SJCRH30 (cell line): ENCODE results near the gene SMAD7. TPM values are rescaled to one million over a fixed set of nuclear protein-coding genes. Genes with fewer than 3 reads are reported as not detected.
A peak's percentile ranks its signal among the peaks of the same experiment; 100 is the strongest.

Source experiments
- DNase-seq, 2 experiments: peaks; one replicate each; pipeline ENCODE4 v3.0.0-alpha.2; 2015 to 2020
- H3K27ac ChIP-seq: fragments of 250-450 bp; sonication (Bioruptor Pico); 2 replicates; pipeline ENCODE4 v1.5.1; 2020; ENCODE audit warnings: mild to moderate bottlenecking, moderate library complexity
- H3K27me3 ChIP-seq: fragments of 250-450 bp; sonication (Bioruptor Pico); 2 replicates; pipeline ENCODE4 v1.5.1; 2020; ENCODE audit warnings: mild to moderate bottlenecking, moderate library complexity
- H3K36me3 ChIP-seq: fragments of 250-450 bp; sonication (Bioruptor Pico); 2 replicates; pipeline ENCODE4 v1.5.1; 2020; ENCODE audit warnings: mild to moderate bottlenecking, moderate library complexity
- H3K4me1 ChIP-seq: fragments of 250-450 bp; sonication (Bioruptor Pico); 2 replicates; pipeline ENCODE4 v1.5.1; 2020; ENCODE audit warnings: mild to moderate bottlenecking, moderate library complexity
- H3K4me3 ChIP-seq: fragments of 250-450 bp; sonication (Bioruptor Pico); 2 replicates; pipeline ENCODE4 v1.5.1; 2020; ENCODE audit warnings: mild to moderate bottlenecking, moderate library complexity
- H3K9me3 ChIP-seq: fragments of 250-450 bp; sonication (Bioruptor Pico); replicated peaks from 2 replicates; pipeline ENCODE4 v1.5.1; 2020; ENCODE audit warnings: mild to moderate bottlenecking, moderate library complexity
- total RNA-seq: library from RNA; depleted of rRNA; stranded (reverse); fragments of >200 nt; shearing (Covaris generic); gene quantifications from 2 replicates; pipeline ENCODE4 v1.2.3, GENCODE V29; 2014

SMAD7 gene
- total RNA-seq, 1 experiment from 2014 or later: 3.0 TPM

- Histone ChIP-seq H3K4me1 (no peaks in the 10 kb centered on the region; the same call in 1 of the 2 replicates), H3K4me3 (no peak overlapping the region), H3K27ac (no peak overlapping the region), H3K36me3 (no peaks in the 10 kb centered on the region), H3K27me3 (no peaks in the 10 kb centered on the region), H3K9me3 (no peaks in the 10 kb centered on the region)
- no peak for DNase-seq
Measured at GRCh38 chr18:48991319-48991660, 40.5 kb upstream of the SMAD7 start.

GRCh38 chr18:48990481-48991318 lies 39.9 kb upstream of the SMAD7 start:
- no peaks in the 10 kb centered on the region; the same call in 1 of the 2 replicates for H3K4me1 ChIP-seq
- H3K27ac ChIP-seq: no peak overlapping the region
- H3K9me3 ChIP-seq: no peaks in the 10 kb centered on the region
- no peak for DNase-seq
- no peaks in the 10 kb centered on the region for H3K27me3 ChIP-seq
- H3K36me3 ChIP-seq: no peaks in the 10 kb centered on the region
- no peak overlapping the region for H3K4me3 ChIP-seq

GRCh38 chr18:48989304-48990303 lies 38.8 kb upstream of the SMAD7 start:
- Histone ChIP-seq H3K36me3 (no peaks in the 10 kb centered on the region), H3K27me3 (no peaks in the 10 kb centered on the region), H3K9me3 (no peaks in the 10 kb centered on the region), H3K27ac (no peak overlapping the region), H3K4me3 (no peak overlapping the region), H3K4me1 (no peaks in the 10 kb centered on the region; the same call in 1 of the 2 replicates)
- no peak for DNase-seq

- Histone ChIP-seq H3K9me3 (no peaks in the 10 kb centered on the region), H3K27me3 (no peaks in the 10 kb centered on the region), H3K27ac (no peak overlapping the region), H3K36me3 (no peaks in the 10 kb centered on the region), H3K4me1 (no peaks in the 10 kb centered on the region; the same call in 1 of the 2 replicates), H3K4me3 (no peak overlapping the region)
- DNase-seq: no peak
Measured at GRCh38 chr18:48988508-48989303, 37.9 kb upstream of the SMAD7 start.

GRCh38 chr18:48987821-48988220 lies 37.1 kb upstream of the SMAD7 start:
- Histone ChIP-seq H3K4me3 (no peak overlapping the region), H3K4me1 (peaks cover 5% of the 10 kb centered on the region; the same call in 1 of the 2 replicates), H3K36me3 (no peaks in the 10 kb centered on the region), H3K27me3 (no peaks in the 10 kb centered on the region), H3K27ac (no peak overlapping the region), H3K9me3 (no peaks in the 10 kb centered on the region)
- DNase-seq: no peak

GRCh38 chr18:48986851-48987761 lies 36.3 kb upstream of the SMAD7 start:
- Histone ChIP-seq H3K27ac (no peak overlapping the region), H3K4me1 (peaks cover 6% of the 10 kb centered on the region; the same call in 1 of the 2 replicates), H3K36me3 (no peaks in the 10 kb centered on the region), H3K27me3 (no peaks in the 10 kb centered on the region), H3K4me3 (no peak overlapping the region), H3K9me3 (no peaks in the 10 kb centered on the region)
- DNase-seq: no peak

GRCh38 chr18:48985161-48985560 lies 34.4 kb upstream of the SMAD7 start:
- Histone ChIP-seq H3K4me1 (peaks cover 6% of the 10 kb centered on the region; the same call in 1 of the 2 replicates), H3K9me3 (no peaks in the 10 kb centered on the region), H3K27ac (no peak overlapping the region), H3K4me3 (no peak overlapping the region), H3K27me3 (no peaks in the 10 kb centered on the region), H3K36me3 (no peaks in the 10 kb centered on the region)
- no peak for DNase-seq

GRCh38 chr18:48983793-48984437 lies 33.1 kb upstream of the SMAD7 start:
- Histone ChIP-seq H3K4me1 (peaks cover 6% of the 10 kb centered on the region; the same call in 1 of the 2 replicates), H3K4me3 (no peak overlapping the region), H3K9me3 (no peaks in the 10 kb centered on the region), H3K27ac (no peak overlapping the region), H3K36me3 (no peaks in the 10 kb centered on the region), H3K27me3 (no peaks in the 10 kb centered on the region)
- DNase-seq: peak; percentile 35 to 52

GRCh38 chr18:48982266-48982665 lies 31.5 kb upstream of the SMAD7 start:
- H3K4me1 ChIP-seq: peaks cover 6% of the 10 kb centered on the region; the same call in 1 of the 2 replicates
- no peak for DNase-seq
- H3K27me3 ChIP-seq: no peaks in the 10 kb centered on the region
- H3K9me3 ChIP-seq: no peaks in the 10 kb centered on the region
- no peak overlapping the region for H3K4me3 ChIP-seq
- no peaks in the 10 kb centered on the region for H3K36me3 ChIP-seq
- H3K27ac ChIP-seq: no peak overlapping the region

- Histone ChIP-seq H3K36me3 (no peaks in the 10 kb centered on the region), H3K9me3 (no peaks in the 10 kb centered on the region), H3K27me3 (no peaks in the 10 kb centered on the region), H3K4me3 (no peak overlapping the region), H3K4me1 (peaks cover 6% of the 10 kb centered on the region; the same call in 1 of the 2 replicates), H3K27ac (no peak overlapping the region)
- peak; percentile 45 to 49 for DNase-seq
Measured at GRCh38 chr18:48979944-48980890, 29.5 kb upstream of the SMAD7 start.

- H3K27ac ChIP-seq: no peak overlapping the region
- no peaks in the 10 kb centered on the region for H3K27me3 ChIP-seq
- H3K36me3 ChIP-seq: no peaks in the 10 kb centered on the region
- DNase-seq: no peak
- peaks cover 2% of the 10 kb centered on the region; the same call in 1 of the 2 replicates for H3K4me1 ChIP-seq
- H3K4me3 ChIP-seq: no peak overlapping the region
- H3K9me3 ChIP-seq: no peaks in the 10 kb centered on the region
Measured at GRCh38 chr18:48977914-48978313, 27.1 kb upstream of the SMAD7 start.
